GM18517 (cell line): Measurements from ENCODE around the gene TOP2A.
"Not testable (repeated sequence)": the region's sequence is repeated elsewhere in the genome, so short reads cannot be mapped to it uniquely, and the experiment has no call there.

Source experiments
- ATAC-seq: cut with Tn5 transposase; IDR thresholded peaks from one replicate; pipeline ENCODE4 v1.9.1; 2021; ENCODE audit warnings: mild to moderate bottlenecking, moderate library complexity; ENCODE audit not compliant: unreplicated experiment

Gene TOP2A

GRCh38 chr17:40377832-40378231 is 39.9 kb downstream of the TOP2A start:
- no peak for ATAC-seq

GRCh38 chr17:40376541-40376940 is 41.2 kb downstream of the TOP2A start:
- ATAC-seq = not testable (repeated sequence)

- not testable (repeated sequence) for ATAC-seq
Measured at GRCh38 chr17:40375786-40376185, 41.9 kb downstream of the TOP2A start.

- no peak for ATAC-seq
Measured at GRCh38 chr17:40374821-40375498, 42.7 kb downstream of the TOP2A start.

- ATAC-seq = no peak
Measured at GRCh38 chr17:40373999-40374398, 43.7 kb downstream of the TOP2A start.

- no peak for ATAC-seq
Measured at GRCh38 chr17:40373324-40373723, 44.4 kb downstream of the TOP2A start.

GRCh38 chr17:40372644-40373043 is 45.1 kb downstream of the TOP2A start:
- not testable (repeated sequence) for ATAC-seq

- no peak for ATAC-seq
Measured at GRCh38 chr17:40372031-40372430, 45.7 kb downstream of the TOP2A start.

- ATAC-seq = no peak
Measured at GRCh38 chr17:40371261-40371929, 46.3 kb downstream of the TOP2A start.

GRCh38 chr17:40369923-40370322 is 47.8 kb downstream of the TOP2A start:
- no peak for ATAC-seq

- ATAC-seq = not testable (repeated sequence)
Measured at GRCh38 chr17:40367728-40368127, 50.0 kb downstream of the TOP2A start.

- ATAC-seq = no peak
Measured at GRCh38 chr17:40366861-40367518, 50.7 kb downstream of the TOP2A start.

- ATAC-seq = no peak
Measured at GRCh38 chr17:40366076-40366860, 51.4 kb downstream of the TOP2A start.

- ATAC-seq = no peak
Measured at GRCh38 chr17:40364906-40365305, 52.8 kb downstream of the TOP2A start.

GRCh38 chr17:40364121-40364861 is 53.4 kb downstream of the TOP2A start, which contains the start of gene GJD3:
Gene GJD3, minus strand, starts transcription at chr17:40364737. Its CDS starts 922 bp downstream, at chr17:40363815.
- no peak for ATAC-seq

GRCh38 chr17:40363111-40363827 is 54.4 kb downstream of the TOP2A start:
- ATAC-seq = no peak

- peak; percentile 73 for ATAC-seq
Measured at GRCh38 chr17:40362696-40363110, 55.0 kb downstream of the TOP2A start.

- ATAC-seq = peak; percentile 21
Measured at GRCh38 chr17:40361925-40362695, 55.6 kb downstream of the TOP2A start.
